Fibroblast of mammary gland (primary cell): ENCODE results near the gene SEC24C.
"Not testable (repeated sequence)": the region's sequence is repeated elsewhere in the genome, so short reads cannot be mapped to it uniquely, and the experiment has no call there.

Experiments
- DNase-seq: peaks from one replicate; pipeline ENCODE4 v3.0.0-alpha.2; 2010; ENCODE audit warnings: low read depth
- H3K4me3 ChIP-seq: 2 replicates; pipeline ENCODE4 v1.5.1; 2011; ENCODE audit warnings: low read depth, mild to moderate bottlenecking, low read length, moderate library complexity; ENCODE audit not compliant: control insufficient read depth
- TF ChIP-seq, protein P1 (sequence below): conservative IDR thresholded peaks from 2 replicates; pipeline ENCODE4 v1.5.1; 2011; ENCODE audit warnings: low read depth, low read length, inconsistent platforms; ENCODE audit not compliant: control insufficient read depth, insufficient read depth

The SEC24C gene

DNA sequence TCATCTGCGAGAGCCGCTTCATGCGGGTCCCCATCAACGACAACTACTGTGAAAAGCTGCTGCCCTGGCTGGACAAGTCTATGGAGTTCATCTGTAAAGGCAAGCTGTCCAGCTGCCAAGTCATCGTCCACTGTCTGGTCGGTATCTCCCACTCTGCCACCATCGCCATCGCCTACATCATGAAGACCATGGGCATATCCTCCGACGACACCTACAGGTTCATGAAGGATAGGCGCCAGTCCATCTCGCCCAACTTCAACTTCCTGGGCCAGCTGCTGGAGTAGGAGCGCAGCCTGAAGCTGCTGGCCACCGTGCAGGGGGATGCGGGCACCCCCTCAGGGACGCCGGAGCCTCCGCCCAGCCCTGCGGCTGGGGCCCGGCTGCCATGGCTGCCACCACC, 11.7 kb upstream of the SEC24C start:
- TF ChIP-seq, protein P1, sequence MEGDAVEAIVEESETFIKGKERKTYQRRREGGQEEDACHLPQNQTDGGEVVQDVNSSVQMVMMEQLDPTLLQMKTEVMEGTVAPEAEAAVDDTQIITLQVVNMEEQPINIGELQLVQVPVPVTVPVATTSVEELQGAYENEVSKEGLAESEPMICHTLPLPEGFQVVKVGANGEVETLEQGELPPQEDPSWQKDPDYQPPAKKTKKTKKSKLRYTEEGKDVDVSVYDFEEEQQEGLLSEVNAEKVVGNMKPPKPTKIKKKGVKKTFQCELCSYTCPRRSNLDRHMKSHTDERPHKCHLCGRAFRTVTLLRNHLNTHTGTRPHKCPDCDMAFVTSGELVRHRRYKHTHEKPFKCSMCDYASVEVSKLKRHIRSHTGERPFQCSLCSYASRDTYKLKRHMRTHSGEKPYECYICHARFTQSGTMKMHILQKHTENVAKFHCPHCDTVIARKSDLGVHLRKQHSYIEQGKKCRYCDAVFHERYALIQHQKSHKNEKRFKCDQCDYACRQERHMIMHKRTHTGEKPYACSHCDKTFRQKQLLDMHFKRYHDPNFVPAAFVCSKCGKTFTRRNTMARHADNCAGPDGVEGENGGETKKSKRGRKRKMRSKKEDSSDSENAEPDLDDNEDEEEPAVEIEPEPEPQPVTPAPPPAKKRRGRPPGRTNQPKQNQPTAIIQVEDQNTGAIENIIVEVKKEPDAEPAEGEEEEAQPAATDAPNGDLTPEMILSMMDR: no peak
- DNase-seq: no peak
- no peak overlapping the region for H3K4me3 ChIP-seq

DNA sequence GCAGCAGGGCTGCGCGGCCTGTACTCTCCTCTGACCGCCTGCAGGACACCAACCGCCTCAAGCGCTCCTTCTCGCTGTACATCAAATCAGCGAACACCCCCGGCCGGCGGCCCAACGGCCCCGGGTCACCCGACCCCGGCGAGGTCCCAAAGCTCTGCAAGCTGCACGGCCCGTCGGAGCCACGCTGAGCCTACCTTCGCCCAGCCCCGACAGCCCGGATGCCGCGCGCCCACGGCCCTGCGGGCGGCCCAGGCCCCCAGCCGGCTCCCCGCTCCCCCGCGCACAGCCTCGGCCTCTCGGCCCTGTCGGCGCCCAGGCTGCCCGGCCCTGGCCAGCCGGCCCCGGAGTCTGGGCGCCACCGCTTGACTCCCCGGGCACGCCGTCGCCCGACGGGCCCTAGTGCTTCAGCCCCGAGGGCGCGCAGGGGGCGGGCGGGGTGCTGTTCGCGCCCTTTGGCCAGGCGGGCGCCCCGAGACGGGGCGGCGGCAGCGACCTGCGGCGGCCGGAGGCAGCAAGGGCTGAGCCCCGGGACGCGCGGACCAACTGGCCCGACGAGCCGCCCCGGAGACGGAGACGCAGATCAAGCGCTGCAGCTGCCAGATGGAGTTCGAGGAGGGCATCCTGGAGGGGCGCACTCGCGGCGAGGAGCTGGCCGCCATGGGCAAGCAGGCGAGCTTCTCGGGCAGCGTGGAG, 11.1 kb upstream of the SEC24C start:
- TF ChIP-seq, protein P1: no peak
- no peak for DNase-seq
- no peak overlapping the region for H3K4me3 ChIP-seq

DNA sequence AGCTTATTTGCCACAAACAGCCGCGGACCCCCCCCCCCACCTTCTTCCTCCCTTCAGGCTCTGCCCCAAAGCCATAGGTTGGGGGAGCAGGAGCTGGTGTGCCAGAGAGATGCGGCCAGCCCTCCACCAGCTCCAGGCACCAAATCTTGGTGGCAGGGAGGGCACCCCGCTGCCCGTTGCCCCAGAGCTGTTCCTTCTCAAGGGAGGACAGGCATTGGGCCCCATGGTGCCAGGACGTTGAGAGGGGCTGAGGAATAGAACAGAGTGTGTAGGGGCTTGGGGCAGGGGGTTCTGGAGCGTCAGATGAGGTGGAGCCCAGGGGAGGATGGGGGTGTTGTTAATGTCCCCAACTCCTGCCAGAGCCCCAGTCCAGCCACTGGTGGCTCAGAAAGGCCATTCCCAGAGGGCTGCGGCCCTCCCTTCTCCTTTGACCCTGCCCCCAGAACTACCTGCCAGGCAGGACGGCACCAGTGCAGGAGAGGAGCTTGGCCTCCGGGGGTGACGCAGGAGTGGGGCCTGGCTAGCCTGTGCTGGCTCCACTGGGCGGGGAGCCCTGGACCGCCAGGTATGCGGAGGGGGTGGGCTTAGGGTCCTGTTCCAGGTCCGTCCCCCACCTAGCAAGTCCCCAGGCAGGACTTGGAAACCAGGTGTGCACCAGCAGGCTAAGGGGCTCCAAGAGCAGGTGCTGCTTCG, 10.0 kb upstream of the SEC24C start:
- no peak for DNase-seq
- no peak overlapping the region for H3K4me3 ChIP-seq
- TF ChIP-seq, protein P1: no peak

DNA sequence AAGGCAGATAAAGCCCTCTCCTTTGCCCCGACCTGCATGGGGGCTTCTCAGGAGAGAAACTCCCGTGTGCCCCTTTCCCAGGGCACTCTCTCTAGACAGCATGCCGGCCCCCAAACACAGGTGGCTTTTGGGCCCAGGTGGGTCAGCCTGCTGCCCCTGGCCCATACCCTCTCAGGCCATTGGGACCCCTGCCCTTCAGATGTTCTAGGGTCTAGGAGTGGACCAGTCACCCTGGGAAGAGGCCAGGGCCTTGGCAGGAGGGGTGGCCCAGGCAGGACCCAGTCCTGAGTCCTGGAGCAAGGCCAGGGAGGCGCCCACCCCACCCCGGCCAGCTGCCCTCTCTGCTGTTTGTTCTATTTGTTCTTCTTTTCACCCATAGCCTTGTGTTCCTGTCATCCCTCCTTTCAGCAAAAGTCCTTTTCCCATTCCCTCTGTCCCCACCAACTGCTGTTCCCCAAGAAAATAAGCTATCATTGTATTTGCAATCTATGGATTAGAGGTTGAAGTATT, 9.3 kb upstream of the SEC24C start:
- TF ChIP-seq, protein P1: no peak
- DNase-seq: no peak
- H3K4me3 ChIP-seq: no peak overlapping the region

DNA sequence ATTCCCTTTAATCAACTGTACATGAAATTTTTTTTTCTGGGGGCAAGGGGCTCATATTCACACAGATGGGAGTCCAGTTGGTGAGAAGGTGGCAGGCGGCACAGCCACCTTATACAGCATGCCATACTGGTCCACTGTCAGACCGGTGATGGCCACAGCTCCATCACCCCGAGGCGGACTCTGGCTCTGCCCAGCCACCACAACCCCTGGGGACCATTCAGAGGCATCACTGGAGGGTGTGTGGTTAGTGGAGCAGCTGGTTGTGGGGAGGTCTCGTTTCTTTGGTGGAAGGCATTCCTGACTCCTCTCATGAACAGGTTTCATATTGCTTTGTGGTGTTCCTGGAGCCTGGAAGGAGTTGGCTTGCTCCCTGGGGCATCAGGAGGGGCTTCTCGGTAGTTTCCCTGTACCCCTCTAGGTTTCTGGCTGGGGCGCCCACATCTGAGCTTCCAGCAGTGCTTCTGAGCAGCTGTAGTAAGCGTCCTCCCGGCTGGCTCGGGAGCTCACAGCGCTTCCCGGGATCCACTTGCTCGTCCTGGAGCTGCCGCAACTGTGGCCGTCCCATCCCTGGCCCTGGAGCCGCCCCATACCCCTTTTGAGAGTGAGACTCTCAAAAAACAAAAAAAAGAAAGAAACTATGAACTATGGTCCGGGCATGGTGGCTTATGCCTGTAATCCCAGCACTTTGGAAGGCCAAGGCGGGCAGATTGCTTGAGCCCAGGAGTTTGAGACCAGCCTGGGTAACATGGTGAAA, 3.5 kb upstream of the SEC24C start:
- H3K4me3 ChIP-seq, DNase-seq: not testable (repeated sequence)

DNA sequence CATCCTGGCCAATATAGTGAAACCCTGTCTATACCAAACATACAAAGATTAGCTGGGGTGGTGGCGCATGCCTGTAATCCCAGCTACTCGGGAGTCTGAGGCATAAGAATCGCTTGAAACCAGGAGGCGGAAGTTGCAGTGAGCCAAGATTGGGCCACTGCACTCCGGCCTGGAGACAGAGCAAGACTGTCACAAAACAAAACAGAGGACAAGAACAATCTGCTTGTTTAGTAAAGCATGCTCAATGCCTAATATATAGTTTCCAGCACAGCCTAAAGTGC, 1.8 kb upstream of the SEC24C start:
- H3K4me3 ChIP-seq: no peak overlapping the region
- DNase-seq: no peak
- TF ChIP-seq, protein P1: no peak

DNA sequence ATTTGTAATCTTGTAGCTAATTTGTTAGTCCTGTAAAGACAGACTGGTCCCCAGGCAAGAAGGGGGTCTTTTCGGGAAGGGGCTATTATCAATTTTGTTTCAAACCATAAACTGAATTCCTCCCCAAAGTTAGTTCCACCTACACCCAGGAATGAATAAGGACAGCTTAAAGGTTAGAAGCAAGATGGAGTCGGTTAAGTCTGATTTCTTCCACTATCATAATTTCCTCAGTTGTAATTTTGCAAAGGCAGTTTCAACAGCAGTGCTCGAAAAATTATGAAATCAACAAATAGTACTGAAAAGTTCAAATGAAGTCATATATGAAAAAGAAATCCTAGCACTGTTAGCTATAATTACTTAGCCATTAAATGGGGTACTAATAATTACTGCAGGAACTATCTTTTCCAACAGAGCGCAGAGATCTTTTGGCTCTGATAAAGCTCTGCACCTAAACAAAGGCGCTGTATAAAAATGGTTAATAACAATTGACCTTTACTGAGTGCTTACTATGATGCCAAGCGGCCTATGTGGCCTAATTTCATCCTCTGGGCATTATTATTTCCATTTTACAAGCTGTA, 756 bp upstream of the SEC24C start:
- TF ChIP-seq, protein P1: no peak
- DNase-seq: no peak
- peak overlapping the region; percentile 98 for H3K4me3 ChIP-seq
